Retinal pigment epithelial cell (primary cell): ENCODE results near the gene ATP6V1E1.

Experiments
- DNase-seq: peaks from one replicate; pipeline ENCODE4 v3.0.0-alpha.2; 2010; ENCODE audit warnings: low read depth
- H3K4me3 ChIP-seq: 2 replicates; pipeline ENCODE4 v1.5.1; 2011; ENCODE audit warnings: mild to moderate bottlenecking, low read length, control low read depth, moderate library complexity
- TF ChIP-seq, protein P1 (sequence below): conservative IDR thresholded peaks from 2 replicates; pipeline ENCODE4 v1.5.1; 2011; ENCODE audit warnings: low read depth, low read length, control low read depth, inconsistent platforms

ATP6V1E1 gene

DNA sequence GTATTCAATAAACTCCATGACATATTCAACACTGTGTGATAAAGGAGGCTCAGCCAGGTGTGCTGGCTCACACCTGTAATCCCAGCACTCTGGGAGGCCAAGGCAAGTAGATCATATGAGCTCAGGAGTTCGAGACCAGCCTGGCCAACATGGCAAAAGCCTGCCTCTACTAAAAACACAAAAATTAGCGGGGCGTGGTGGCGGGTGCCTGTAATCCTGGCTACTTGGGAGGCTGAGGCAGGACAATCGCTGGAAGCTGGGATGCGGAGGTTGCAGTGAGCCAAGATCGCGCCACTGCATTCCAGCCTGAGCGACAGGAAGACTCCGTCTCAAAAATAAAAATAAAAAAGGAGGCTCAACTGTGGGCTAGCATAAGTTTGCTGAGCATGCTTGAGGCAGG, 69.4 kb downstream of the ATP6V1E1 start:
- TF ChIP-seq, protein P1, sequence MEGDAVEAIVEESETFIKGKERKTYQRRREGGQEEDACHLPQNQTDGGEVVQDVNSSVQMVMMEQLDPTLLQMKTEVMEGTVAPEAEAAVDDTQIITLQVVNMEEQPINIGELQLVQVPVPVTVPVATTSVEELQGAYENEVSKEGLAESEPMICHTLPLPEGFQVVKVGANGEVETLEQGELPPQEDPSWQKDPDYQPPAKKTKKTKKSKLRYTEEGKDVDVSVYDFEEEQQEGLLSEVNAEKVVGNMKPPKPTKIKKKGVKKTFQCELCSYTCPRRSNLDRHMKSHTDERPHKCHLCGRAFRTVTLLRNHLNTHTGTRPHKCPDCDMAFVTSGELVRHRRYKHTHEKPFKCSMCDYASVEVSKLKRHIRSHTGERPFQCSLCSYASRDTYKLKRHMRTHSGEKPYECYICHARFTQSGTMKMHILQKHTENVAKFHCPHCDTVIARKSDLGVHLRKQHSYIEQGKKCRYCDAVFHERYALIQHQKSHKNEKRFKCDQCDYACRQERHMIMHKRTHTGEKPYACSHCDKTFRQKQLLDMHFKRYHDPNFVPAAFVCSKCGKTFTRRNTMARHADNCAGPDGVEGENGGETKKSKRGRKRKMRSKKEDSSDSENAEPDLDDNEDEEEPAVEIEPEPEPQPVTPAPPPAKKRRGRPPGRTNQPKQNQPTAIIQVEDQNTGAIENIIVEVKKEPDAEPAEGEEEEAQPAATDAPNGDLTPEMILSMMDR, result no peak
- no peak for DNase-seq
- H3K4me3 ChIP-seq, result no peak overlapping the region

GRCh38 chr22:17554814-17555213, 73.7 kb downstream of the ATP6V1E1 start:
- TF ChIP-seq, protein P1, result no peak
- no peak overlapping the region for H3K4me3 ChIP-seq
- DNase-seq, result no peak

GRCh38 chr22:17552737-17553136, 75.8 kb downstream of the ATP6V1E1 start:
- DNase-seq, result no peak
- no peak overlapping the region for H3K4me3 ChIP-seq
- TF ChIP-seq, protein P1, result no peak

DNA sequence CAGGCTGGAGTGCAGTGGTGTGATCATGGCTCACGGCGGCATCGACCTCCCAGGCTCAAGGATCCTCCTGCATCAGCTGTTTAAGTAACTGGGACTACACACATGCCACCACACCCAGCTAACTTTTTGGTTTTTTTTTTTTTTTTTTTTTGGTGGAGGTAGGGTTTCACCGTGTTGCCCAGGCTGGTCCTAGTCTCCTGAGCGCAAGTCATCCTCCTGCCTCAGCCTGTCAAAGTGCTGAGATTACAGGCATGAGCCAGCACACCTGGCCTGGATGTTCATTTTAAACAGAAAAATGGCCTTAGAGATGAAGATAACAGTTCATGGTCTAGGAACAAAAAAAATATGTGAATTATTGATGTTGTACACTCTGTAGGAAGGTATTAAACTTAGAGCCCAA, 78.9 kb downstream of the ATP6V1E1 start:
- TF ChIP-seq, protein P1, result no peak
- no peak overlapping the region for H3K4me3 ChIP-seq
- no peak for DNase-seq

DNA sequence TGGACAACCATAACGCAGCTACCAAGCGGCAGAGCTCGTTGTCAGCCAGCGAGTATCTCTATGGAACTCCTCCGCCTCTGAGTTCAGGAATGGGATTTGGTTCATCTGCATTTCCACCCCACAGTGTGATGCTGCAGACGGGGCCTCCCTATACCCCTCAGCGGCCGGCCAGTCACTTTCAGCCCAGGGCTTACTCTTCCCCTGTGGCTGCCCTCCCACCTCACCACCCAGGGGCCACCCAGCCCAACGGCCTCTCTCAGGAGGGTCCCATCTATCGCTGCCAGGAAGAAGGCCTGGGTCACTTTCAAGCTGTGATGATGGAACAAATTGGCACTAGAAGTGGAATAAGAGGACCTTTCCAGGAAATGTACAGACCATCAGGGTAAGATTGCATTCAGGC, 79.4 kb downstream of the ATP6V1E1 start:
- TF ChIP-seq, protein P1, result no peak
- no peak overlapping the region for H3K4me3 ChIP-seq
- no peak for DNase-seq

DNA sequence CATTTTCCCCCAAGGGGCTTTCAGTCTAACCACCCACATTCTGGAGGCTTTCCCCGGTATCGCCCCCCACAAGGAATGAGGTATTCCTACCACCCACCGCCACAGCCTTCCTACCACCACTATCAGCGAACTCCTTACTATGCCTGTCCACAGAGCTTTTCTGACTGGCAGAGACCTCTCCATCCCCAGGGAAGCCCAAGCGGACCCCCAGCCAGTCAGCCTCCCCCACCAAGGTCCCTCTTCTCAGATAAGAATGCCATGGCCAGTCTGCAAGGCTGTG, 79.9 kb downstream of the ATP6V1E1 start:
- no peak for DNase-seq
- H3K4me3 ChIP-seq, result no peak overlapping the region
- TF ChIP-seq, protein P1, result no peak

DNA sequence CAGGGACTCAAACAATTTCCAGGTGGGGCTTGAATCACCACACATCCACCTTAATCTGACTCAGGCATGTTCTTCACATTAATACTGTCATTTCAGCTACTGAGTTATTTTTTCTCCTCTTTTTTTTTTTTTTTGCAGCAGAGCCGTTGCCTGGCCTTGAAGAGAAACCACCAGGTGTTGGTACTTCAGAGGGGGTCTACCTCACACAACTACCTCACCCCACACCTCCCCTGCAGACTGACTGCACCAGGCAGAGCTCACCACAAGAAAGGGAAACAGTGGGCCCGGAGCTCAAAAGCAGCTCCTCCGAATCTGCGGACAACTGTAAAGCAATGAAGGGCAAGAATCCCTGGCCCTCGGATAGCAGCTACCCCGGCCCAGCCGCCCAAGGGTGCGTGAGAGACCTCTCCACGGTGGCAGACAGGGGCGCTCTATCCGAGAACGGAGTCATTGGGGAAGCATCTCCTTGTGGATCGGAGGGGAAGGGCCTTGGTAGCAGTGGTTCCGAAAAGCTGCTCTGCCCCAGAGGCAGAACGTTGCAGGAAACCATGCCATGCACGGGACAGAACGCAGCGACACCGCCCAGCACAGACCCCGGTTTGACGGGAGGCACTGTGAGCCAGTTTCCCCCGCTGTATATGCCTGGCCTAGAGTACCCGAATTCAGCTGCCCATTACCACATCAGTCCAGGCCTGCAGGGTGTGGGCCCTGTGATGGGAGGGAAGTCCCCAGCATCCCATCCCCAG, 80.4 kb downstream of the ATP6V1E1 start:
- TF ChIP-seq, protein P1, result no peak
- H3K4me3 ChIP-seq, result no peak overlapping the region
- no peak for DNase-seq
